Colonic mucosa (tissue), 4 donors: ENCODE measurements around the gene SLC25A10. TPM values are rescaled to one million over a fixed set of nuclear protein-coding genes. Genes with fewer than 3 reads are reported as not detected.
A peak's percentile ranks its signal among the peaks of the same experiment; 100 is the strongest.

Source experiments
- DNase-seq: peaks from one replicate; pipeline ENCODE4 v3.0.0-alpha.2; 2020
- H3K27ac ChIP-seq: fragments of 200-600 bp; one replicate; pipeline ENCODE4 v1.8.0; 2021
- H3K27me3 ChIP-seq: fragments of 200-600 bp; one replicate; pipeline ENCODE4 v1.8.0; 2021
- H3K36me3 ChIP-seq: fragments of 200-600 bp; one replicate; pipeline ENCODE4 v1.8.0; 2021
- H3K4me1 ChIP-seq: fragments of 200-600 bp; one replicate; pipeline ENCODE4 v1.8.0; 2021; ENCODE audit warnings: mild to moderate bottlenecking
- H3K4me3 ChIP-seq: fragments of 200-600 bp; one replicate; pipeline ENCODE4 v1.8.0; 2021
- H3K9ac ChIP-seq, 2 donors: one replicate each; pipeline ENCODE4 v1.7.0; 2013; ENCODE audit warnings: control low read depth in 2 of 2, low read depth in 2 of 2, low read length in 2 of 2
- H3K9me3 ChIP-seq: fragments of 200-600 bp; one replicate; pipeline ENCODE4 v1.8.0; 2021
- intact Hi-C: fragments of 100-400 bp; cut with DNase I; formaldehyde crosslinking; loops from one replicate; pipeline ENCODE4 v1.14.1; 2022
- total RNA-seq, 2 donors: library from RNA; stranded (reverse); fragmentation: NEBNext Ultra II Directional in 1 of 2; extraction: Animal tissue kit (Norgen Biotek cat#: 25700) in 1 of 2; gene quantifications; one replicate each; pipeline ENCODE4 v1.2.1, GENCODE V29; 2021
- TF ChIP-seq, protein P1 (sequence below): fragments of 200-600 bp; IDR thresholded peaks from one replicate; pipeline ENCODE4 v1.8.0; 2022; ENCODE audit warnings: antibody characterized with exemption, mild to moderate bottlenecking
- donor health status: healthy.
- donor health status: DM: no; HTN: no; CAD: no.
- donor health status: DM: no; HTN: no; CAD: no.

SLC25A10 gene
- total RNA-seq, 2 donors from 2014 or later = 46.0 to 110 TPM

DNA sequence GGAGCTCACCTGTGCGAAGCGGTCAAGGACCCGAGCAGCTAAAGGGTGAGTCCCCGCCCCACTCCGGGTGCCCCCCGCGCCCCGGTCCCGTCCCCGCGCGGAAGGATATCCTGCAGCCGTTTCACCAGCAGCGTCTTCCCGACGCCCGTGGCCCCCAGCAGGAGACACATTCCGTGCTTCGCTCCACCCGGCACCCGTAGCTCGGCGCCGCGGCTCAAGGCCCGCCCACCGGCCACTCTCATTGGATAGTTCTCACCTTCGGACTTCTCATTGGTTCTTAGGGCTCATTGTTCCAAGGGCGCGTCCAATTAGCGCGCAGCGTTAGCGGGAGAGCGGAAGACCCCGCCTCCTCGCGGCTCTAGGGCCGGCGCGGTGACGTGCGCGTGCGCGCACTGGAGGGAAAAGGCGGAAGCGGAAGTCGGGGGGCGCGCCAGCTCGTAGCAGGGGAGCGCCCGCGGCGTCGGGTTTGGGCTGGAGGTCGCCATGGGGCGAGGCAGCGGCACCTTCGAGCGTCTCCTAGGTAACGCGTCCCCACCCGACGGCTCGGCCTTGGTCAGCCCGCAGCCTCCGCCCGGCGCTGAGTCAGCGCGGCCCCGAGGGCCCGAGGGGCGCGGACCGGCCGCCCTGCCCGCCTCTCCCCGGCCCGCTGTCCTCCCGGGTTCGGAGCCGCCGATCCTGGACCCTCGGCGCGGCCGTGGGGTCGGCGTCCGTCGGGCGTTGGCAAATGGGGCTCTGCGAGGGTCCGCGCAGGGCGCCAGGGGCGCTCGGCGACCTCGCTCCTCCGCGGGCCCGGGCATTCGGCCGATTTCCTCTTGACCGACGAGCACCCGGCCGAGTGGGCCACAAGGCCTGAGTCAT lies 28.3 kb upstream of the SLC25A10 start, which contains the start of the genes ARL16 and HGS:
ARL16 (minus strand) TSS at position 214 of the 858 bp plus-strand sequence; CDS start at position 170, 44 bp downstream.
HGS (plus strand) TSS at position 428 of the 858 bp plus-strand sequence; CDS start at position 484, 56 bp downstream.
- no peaks in the 10 kb centered on the region for H3K9me3 ChIP-seq
- no peaks in the 10 kb centered on the region for H3K27me3 ChIP-seq
- peaks cover 16% of the 10 kb centered on the region for H3K36me3 ChIP-seq
- peak; percentile 98 for DNase-seq
- TF ChIP-seq, protein P1, sequence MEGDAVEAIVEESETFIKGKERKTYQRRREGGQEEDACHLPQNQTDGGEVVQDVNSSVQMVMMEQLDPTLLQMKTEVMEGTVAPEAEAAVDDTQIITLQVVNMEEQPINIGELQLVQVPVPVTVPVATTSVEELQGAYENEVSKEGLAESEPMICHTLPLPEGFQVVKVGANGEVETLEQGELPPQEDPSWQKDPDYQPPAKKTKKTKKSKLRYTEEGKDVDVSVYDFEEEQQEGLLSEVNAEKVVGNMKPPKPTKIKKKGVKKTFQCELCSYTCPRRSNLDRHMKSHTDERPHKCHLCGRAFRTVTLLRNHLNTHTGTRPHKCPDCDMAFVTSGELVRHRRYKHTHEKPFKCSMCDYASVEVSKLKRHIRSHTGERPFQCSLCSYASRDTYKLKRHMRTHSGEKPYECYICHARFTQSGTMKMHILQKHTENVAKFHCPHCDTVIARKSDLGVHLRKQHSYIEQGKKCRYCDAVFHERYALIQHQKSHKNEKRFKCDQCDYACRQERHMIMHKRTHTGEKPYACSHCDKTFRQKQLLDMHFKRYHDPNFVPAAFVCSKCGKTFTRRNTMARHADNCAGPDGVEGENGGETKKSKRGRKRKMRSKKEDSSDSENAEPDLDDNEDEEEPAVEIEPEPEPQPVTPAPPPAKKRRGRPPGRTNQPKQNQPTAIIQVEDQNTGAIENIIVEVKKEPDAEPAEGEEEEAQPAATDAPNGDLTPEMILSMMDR = no peak
- H3K27ac ChIP-seq = peak within 1 kb of the TSS; percentile 71
- peak within 1 kb of the TSS; percentile 94 to 98 for H3K9ac ChIP-seq
- intact Hi-C loops = no loop called here
- H3K4me3 ChIP-seq = peak within 1 kb of the TSS; percentile 99
- H3K4me1 ChIP-seq = peaks cover 8% of the 10 kb centered on the region

DNA sequence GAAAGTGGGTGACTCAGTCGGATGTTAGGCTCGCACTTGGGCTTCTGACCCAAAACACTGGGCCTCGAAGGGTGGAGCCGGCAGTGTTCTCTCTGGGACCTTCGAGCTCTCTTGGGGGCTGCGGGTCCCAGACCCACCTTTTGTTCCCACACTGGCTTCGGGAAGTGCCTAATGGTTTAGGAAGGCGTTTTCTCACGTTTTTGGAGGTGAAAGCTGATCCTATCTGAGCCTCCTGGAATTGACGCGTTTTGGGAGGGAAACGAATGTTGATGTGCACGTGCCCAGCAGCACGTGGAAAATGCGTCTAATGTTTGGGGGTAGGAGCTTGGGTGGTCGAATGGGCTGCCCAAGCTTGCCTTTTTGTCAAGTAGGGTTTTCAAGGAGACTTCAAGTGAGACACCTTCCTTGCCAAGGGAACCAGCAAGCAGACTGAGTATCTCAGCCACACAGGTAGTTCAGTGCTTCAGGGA lies 27.6 kb upstream of the SLC25A10 start:
- Histone ChIP-seq H3K4me1 (peaks cover 8% of the 10 kb centered on the region), H3K9me3 (no peaks in the 10 kb centered on the region), H3K27me3 (no peaks in the 10 kb centered on the region), H3K4me3 (peak overlapping the region; percentile 99), H3K36me3 (peaks cover 17% of the 10 kb centered on the region), H3K9ac (peak overlapping the region; percentile 94 to 98), H3K27ac (peak overlapping the region; percentile 71)
- intact Hi-C loops = no loop called here
- DNase-seq = no peak
- TF ChIP-seq, protein P1 = no peak

DNA sequence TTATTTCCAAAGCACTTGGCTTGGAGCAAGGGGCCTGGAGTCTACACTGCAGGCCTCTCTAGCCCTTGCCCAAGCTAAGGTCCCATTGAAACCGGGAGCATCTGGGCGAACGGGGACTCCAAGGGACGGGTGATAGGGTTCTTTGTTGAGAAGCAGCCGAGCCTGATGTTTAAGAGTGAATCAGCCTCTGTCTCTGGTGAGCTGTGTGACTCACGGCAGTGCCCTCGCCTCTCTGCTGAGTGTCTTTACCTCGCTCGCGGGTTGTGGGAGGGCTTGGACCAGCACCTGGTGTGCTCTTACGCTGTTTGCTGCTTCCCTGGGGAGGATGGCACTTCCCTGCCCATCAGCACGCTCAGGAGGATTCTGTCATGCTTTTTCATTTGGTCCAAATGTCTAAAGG lies 27.0 kb upstream of the SLC25A10 start:
- no peaks in the 10 kb centered on the region for H3K9me3 ChIP-seq
- H3K27me3 ChIP-seq = no peaks in the 10 kb centered on the region
- intact Hi-C loops = no loop called here
- DNase-seq = no peak
- peaks cover 8% of the 10 kb centered on the region for H3K4me1 ChIP-seq
- peak overlapping the region; percentile 94 to 98 for H3K9ac ChIP-seq
- peak overlapping the region; percentile 99 for H3K4me3 ChIP-seq
- TF ChIP-seq, protein P1 = no peak
- H3K36me3 ChIP-seq = peaks cover 17% of the 10 kb centered on the region
- H3K27ac ChIP-seq = no peak overlapping the region

DNA sequence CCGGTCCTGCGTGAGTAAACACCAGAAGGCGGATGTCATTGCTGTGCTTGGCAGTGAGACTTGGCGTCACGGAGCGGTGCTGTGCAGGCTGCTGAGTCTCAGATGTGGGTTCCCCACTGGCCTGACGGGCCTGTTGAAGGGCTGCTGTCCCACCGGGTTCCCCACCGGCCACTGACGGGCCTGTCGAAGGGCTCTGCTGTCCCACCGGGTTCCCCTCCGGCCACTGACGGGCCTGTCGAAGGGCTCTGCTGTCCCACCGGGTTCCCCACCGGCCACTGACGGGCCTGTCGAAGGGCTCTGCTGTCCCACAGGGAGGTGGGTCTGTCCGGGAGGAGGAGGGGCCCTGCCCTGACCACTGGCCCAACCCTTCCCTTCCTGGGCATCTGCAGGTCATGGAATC lies 25.5 kb upstream of the SLC25A10 start:
- DNase-seq = no peak
- Histone ChIP-seq H3K4me3 (no peak overlapping the region), H3K9me3 (no peaks in the 10 kb centered on the region), H3K27ac (no peak overlapping the region), H3K36me3 (peaks cover 17% of the 10 kb centered on the region), H3K4me1 (peaks cover 8% of the 10 kb centered on the region), H3K9ac (no peak overlapping the region), H3K27me3 (no peaks in the 10 kb centered on the region)
- intact Hi-C loops = no loop called here
- TF ChIP-seq, protein P1 = no peak

DNA sequence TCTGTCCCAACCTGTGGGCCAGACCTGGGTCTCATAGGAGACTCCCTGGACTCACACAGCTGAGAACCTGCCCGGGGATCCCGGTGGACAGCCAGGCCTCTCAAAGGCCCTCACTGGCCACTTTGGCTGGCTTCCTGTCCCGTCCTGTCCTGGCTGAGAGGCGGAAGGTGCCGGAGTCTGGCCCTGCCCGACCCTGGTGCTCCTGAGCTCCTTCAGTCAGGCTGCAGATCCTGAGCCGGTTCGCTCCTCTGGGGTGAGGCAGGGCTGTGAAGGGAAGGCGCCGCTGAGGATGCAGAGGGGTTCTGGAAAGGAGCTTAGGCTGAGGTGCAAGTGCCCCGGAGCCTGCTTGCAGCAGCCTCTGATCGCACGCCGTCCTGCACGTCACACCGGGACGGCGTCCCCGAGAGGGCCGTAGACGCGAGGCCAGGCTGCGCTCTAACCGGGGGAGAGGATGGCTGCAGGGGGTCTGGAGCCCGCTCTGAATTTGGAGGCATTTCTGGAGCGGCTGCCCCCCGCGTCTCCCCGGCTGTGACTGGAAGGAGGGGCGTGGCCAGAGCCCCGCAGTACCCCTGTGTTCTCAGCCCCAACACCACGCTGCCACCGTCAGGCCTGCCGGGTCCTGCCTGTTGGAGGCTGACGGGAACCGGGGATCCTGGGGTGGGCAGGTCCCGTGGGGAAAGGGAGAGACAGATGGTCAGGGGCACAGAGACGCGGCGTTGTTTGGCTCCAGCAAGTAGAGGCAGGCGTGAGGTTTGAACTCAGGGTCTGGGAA lies 24.1 kb upstream of the SLC25A10 start:
- H3K9ac ChIP-seq = no peak overlapping the region
- no peak for DNase-seq
- H3K27me3 ChIP-seq = no peaks in the 10 kb centered on the region
- H3K9me3 ChIP-seq = no peaks in the 10 kb centered on the region
- H3K4me1 ChIP-seq = peaks cover 8% of the 10 kb centered on the region
- TF ChIP-seq, protein P1 = no peak
- peaks cover 17% of the 10 kb centered on the region for H3K36me3 ChIP-seq
- intact Hi-C loops = no loop called here
- H3K27ac ChIP-seq = no peak overlapping the region
- no peak overlapping the region for H3K4me3 ChIP-seq
